Activated T-cell treated with anti-CD3 and anti-CD28 coated beads, Interleukin-2, amount 50 U/mL, for 1 hour (primary cell): ENCODE data around the gene NTSR1.

Experiments used
- DNase-seq: peaks from one replicate; pipeline ENCODE4 v3.0.0-alpha.2; 2020

Gene NTSR1

DNA sequence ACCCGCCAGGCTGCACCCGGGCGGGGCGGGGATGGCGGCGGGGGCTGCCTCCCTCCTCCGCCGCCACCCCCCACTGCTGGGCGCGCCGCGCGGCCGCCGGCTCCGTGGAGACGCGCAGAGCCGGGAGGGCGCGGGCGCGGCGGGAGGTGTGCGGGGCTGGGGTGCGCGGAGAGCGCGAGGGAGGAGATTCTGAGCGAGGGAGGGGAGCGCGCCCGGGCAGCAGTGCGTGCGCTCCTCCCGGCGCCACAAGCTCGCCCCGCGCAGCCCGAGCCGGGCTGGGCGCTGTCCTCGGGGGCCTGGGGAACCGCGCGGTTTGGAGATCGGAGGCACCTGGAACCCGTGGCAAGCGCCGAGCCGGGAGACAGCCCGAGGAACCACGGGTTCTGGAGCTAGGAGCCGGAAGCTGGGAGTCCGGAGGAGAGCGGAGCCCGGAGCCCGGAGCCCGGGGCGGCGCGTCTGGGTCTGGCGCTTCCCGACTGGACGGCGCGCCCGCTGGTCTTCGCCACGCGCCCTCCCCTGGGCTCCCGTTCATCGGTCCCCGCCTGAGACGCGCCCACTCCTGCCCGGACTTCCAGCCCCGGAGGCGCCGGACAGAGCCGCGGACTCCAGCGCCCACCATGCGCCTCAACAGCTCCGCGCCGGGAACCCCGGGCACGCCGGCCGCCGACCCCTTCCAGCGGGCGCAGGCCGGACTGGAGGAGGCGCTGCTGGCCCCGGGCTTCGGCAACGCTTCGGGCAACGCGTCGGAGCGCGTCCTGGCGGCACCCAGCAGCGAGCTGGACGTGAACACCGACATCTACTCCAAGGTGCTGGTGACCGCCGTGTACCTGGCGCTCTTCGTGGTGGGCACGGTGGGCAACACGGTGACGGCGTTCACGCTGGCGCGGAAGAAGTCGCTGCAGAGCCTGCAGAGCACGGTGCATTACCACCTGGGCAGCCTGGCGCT, at the start of gene NTSR1:
TSS of gene NTSR1 (plus strand) at position 246 of the 946 bp plus-strand sequence. CDS start at position 618, 372 bp downstream.
- no peak for DNase-seq

DNA sequence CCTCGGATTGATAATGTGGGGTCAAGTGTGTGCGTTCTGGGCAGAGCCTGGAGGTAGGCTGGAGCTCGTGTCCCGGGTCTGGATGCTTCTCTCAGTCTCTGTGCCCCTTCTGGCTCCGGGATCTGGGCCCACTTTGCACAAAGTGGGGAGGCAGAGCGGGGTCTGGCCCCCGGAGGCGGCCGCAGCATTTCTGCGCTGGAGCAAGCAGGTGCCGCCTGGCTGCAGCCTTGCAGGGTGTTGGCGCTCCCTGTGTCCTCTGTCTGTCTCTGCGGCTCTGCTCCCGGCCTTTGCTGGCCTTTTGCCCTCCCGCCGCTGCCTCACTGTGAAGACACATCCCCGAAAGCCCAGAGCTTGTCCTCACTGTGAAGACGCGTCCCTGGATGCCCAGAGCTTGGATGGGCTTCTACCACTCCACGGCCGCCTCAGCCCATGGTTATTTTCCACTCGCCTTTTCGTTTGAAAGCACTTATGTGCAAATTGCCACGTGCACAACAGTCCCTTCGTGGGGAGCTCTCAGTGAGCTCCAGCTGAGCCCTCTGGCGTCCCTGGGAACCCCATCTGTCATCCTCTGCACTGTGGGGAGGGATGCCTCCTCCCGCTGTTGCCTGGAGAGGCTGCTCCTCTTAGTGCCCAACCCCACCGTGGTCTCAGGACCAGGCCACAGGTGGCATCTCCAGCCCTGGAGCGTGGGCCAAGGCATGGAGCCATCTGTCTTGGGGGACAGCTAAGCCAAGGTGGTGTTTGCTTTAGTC, 49.0 kb upstream of the NTSR1 start:
- DNase-seq: no peak

DNA sequence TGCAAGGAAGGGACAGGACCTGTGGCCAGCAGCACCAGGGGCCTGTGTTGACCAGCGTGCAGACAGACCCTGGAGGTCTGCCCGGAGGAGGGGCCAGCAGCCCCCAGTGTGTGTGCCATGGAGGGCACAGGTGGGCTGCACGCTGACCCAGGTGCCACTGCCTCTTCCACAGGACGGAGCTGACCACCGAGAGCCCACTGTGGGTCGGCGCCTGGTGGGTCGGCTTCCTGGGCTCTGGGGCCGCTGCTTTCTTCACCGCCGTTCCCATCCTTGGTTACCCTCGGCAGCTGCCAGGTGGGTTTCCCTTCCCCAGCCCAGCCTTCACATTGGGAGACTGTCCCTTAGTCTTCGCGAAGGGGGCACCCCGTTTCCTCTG, 48.4 kb upstream of the NTSR1 start:
- DNase-seq: no peak

DNA sequence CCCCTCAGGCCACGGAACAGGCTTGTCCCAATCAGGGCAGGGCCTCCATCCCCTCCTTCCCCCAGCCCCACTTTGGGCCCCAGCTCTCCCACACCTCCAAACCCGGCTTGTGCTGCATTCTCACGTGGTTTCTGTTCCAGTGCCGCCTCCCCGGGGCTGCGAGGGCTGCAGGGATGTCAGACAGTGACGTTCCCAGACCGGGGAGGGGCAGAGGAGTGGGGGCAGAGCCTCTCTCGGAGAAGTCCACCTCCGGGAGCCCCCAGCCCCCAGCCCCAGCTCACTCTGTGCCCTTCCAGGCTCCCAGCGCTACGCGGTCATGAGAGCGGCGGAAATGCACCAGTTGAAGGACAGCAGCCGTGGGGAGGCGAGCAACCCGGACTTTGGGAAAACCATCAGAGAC, 47.9 kb upstream of the NTSR1 start:
- DNase-seq: no peak

DNA sequence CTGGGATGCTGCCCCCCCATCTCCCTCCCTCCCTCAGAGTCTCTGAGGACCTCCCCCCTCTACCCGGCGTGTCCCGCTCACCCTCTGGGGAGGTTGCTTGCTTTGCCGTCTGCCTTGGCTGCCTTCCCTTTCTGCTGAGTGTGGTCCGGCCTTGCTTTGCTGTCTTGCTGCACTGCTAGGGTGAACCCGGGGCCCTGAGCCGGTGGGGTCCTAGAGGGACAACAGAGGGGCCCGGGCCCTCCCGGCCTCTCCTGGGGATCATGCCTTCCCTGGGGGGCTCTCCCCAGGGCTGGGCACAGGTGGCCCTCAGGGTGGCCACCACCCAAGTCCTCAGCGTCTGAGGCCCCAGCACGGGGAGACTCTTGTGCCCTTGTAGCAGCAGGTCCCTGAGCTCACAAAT, 47.0 kb upstream of the NTSR1 start:
- DNase-seq: no peak

DNA sequence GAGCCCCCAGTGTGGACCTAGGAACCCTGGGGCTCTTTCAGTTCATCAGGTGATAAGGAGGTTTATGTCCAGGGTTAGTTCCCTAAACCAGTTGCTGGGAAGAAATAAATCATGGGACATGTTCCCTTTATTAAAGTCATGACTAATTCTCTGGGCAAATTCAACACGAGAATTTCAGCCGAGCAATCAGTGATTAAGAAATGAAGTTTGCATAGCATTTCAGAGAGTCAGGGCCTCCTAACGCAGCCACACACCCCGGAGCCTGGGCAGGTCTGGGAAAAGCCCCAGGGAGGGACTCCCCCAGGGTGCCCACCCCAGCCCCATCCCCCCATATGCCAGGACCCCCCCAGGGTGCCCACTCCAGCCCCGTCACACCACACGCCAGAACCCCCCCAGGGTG, 46.2 kb upstream of the NTSR1 start:
- no peak for DNase-seq

DNA sequence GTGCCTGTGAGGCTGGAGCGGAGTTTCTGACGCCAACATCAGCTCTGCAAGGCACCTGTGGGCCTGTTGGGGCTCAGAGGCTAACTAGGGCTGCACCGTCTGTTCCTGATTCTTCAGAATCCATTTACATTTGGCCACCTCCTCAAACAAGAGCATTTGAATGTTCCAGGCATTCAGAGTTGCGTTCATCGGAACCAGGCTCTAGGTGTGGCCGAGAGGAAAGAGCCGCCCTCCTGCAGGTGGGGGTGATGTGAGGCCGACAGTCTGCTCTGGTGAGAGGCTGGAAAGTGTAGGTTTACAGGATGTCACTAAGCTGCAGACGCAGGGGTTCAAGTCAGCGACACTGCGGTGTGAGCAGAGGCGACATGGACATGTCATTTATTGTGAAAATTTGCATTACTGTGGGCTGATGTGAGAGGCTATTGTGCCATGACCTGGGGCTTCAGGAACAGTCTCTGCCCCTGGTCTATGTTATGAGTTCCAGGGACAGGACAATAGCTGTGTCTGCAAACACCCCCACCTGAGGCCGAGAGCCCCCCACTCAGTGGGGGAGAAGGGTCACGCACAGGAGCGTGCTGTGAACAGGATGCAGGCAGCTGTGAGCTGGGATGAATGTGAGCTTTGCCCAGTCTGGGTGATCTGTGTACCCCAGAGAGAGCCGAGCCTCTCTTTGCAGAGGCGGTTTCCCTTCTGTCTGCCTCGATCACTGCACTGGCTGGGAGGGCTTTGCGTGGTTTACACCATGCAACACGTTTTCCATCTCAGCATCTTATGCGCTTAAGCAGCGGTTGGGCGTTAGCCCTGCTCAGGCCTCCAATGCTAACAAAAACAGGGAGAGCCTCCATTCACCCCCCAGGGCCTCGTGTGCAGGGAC, 45.3 kb upstream of the NTSR1 start:
- DNase-seq: no peak

- no peak for DNase-seq
Observed at GRCh38 chr20:62664019-62664971, 44.3 kb upstream of the NTSR1 start.

DNA sequence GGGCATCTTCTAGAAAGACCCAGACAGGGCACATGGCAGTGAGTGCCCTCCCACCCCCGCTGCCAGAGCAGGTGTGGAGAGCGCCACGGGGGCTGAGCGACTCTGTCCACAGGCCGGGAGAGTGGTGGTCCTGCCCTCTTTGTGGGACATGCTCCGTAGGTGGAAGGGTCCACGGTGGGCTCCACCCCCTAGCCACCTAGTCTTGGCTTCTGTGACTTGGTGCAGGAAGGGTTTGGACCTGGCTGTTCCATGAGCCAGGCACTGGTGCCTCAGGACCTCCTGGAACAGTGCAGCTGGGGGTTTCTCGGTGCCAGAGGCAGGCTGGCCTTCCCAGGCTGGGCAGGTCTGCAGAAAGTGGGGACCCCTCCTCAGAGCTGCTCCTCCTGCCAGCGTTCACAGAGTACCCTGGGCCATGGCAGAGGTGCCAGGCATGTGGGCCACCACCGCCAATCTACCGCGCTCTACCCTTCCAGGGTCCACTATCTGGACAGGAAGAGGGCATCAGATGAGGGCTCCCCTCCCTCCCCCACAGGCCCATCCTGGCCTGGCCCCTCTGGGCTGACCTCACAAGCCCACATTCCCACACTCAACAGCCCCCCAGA, 43.4 kb upstream of the NTSR1 start:
- DNase-seq: no peak

- DNase-seq: no peak
Observed at GRCh38 chr20:62665826-62666735, 42.6 kb upstream of the NTSR1 start.

GRCh38 chr20:62666736-62667529, 41.7 kb upstream of the NTSR1 start:
- no peak for DNase-seq

- no peak for DNase-seq
Observed at GRCh38 chr20:62667530-62668440, 40.9 kb upstream of the NTSR1 start.

DNA sequence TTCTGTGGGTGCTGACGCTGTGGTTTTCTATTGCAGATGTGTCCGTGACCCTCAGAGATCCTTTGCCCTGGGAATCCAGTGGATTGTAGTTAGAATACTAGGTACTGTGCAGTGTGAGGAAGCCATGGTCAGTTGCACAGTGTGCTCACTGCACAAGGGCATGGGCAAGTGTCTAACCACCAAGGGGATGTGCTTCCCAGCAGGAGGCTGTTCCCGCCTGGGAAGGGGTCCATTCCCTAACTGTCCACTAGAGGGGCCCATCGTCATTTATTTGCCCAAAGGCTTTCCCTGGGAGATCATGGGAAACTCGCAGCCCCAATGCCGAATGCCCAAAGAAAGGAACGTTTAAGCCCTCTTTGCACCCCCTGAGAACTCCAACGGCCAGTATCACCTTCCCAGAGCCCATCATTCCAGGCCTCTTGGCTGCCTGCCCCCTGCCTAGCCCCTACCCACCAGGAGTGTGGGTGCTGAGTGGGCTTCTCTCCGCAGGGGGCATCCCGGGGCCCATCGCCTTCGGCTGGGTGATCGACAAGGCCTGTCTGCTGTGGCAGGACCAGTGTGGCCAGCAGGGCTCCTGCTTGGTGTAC, 40.1 kb upstream of the NTSR1 start:
- DNase-seq: peak; percentile 60

DNA sequence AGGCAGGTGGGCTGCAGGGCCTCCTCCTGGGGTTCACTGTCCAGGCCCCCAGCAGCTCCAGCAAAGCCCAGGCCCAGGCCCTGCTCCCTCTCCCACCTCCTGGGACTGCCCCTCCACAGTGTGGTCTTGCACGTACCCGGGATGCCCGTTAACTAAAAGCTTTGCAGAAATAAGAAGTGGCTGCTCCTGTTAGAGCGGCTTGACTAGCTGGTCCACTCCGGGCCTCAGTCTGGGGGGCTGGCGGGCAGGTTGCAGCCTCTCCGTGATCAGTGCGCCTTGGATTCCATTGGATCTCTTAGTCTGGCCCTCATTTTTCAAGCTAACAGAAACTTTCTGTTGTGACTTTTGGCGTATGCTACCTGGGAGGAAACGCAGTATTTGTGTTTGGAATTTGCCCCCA, 39.4 kb upstream of the NTSR1 start:
- no peak for DNase-seq

DNA sequence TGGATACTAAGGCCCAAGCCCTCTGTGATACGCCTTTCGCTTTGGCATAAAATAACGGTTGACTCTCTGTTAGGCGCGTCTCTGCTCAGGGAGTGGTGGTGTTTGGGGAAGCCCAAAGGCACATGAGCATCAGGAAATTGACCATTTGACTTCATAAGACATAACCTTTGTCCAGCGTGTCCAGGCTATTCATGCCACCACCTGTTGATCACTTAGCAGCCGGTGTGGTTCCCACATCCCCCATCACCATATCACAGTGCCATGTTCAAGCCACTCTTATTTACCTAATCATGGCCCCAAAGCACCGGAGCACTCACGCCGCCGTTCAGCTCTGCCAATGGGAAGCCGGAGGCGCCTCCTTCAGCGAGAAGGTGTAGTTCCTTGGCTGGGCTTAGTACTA, 38.5 kb upstream of the NTSR1 start:
- DNase-seq: no peak

GRCh38 chr20:62670998-62671397, 37.6 kb upstream of the NTSR1 start:
- DNase-seq: no peak

DNA sequence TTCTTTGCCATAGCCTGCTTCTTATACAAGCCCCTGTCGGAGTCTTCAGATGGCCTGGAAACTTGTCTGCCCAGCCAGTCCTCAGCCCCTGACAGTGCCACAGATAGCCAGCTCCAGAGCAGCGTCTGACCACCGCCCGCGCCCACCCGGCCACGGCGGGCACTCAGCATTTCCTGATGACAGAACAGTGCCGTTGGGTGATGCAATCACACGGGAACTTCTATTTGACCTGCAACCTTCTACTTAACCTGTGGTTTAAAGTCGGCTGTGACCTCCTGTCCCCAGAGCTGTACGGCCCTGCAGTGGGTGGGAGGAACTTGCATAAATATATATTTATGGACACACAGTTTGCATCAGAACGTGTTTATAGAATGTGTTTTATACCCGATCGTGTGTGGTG, 36.9 kb upstream of the NTSR1 start:
- DNase-seq: no peak

- no peak for DNase-seq
Observed at GRCh38 chr20:62674370-62674769, 34.3 kb upstream of the NTSR1 start.
